GM18861 (cell line): ENCODE measurements around the gene NKX3-2.

Experiments
- ATAC-seq: cut with Tn5 transposase; IDR thresholded peaks from one replicate; pipeline ENCODE4 v1.9.1; 2021; ENCODE audit not compliant: unreplicated experiment

The NKX3-2 gene

GRCh38 chr4:13534344-13535063, 9.8 kb downstream of the NKX3-2 start:
- no peak for ATAC-seq

- ATAC-seq = no peak
Measured at GRCh38 chr4:13533670-13534343, 10.5 kb downstream of the NKX3-2 start.

GRCh38 chr4:13531625-13531998, 12.7 kb downstream of the NKX3-2 start:
- no peak for ATAC-seq

GRCh38 chr4:13530823-13531624, 13.3 kb downstream of the NKX3-2 start:
- no peak for ATAC-seq

GRCh38 chr4:13529128-13529919, 15.0 kb downstream of the NKX3-2 start:
- ATAC-seq = no peak

- ATAC-seq = no peak
Measured at GRCh38 chr4:13528821-13529127, 15.5 kb downstream of the NKX3-2 start.

GRCh38 chr4:13527981-13528820, 16.1 kb downstream of the NKX3-2 start:
- ATAC-seq = peak; percentile 83

- ATAC-seq = no peak
Measured at GRCh38 chr4:13527192-13527980, 16.9 kb downstream of the NKX3-2 start.

- no peak for ATAC-seq
Measured at GRCh38 chr4:13526658-13527057, 17.6 kb downstream of the NKX3-2 start.

GRCh38 chr4:13525606-13526281, 18.6 kb downstream of the NKX3-2 start:
- ATAC-seq = no peak

- no peak for ATAC-seq
Measured at GRCh38 chr4:13524504-13525243, 19.6 kb downstream of the NKX3-2 start.

- no peak for ATAC-seq
Measured at GRCh38 chr4:13523591-13524503, 20.5 kb downstream of the NKX3-2 start.

- ATAC-seq = no peak
Measured at GRCh38 chr4:13523105-13523477, 21.2 kb downstream of the NKX3-2 start.

- no peak for ATAC-seq
Measured at GRCh38 chr4:13522282-13523104, 21.8 kb downstream of the NKX3-2 start.

- no peak for ATAC-seq
Measured at GRCh38 chr4:13521047-13521446, 23.3 kb downstream of the NKX3-2 start.

- no peak for ATAC-seq
Measured at GRCh38 chr4:13516315-13516860, 27.9 kb downstream of the NKX3-2 start.
